B cell (primary cell): ENCODE data around the gene NACAD.

ENCODE experiments used
- CTCF ChIP-seq: fragments of 200-600 bp; IDR thresholded peaks from one replicate; pipeline ENCODE4 v1.8.0; 2022; ENCODE audit warnings: antibody characterized with exemption, mild to moderate bottlenecking
- EZH2 ChIP-seq: IDR thresholded peaks from 2 replicates; pipeline ENCODE4 v1.6.1; 2012; ENCODE audit warnings: borderline replicate concordance, low read depth, mild to moderate bottlenecking, moderate library complexity, low read length; ENCODE audit not compliant: insufficient read depth, poor library complexity, severe bottlenecking

DNA sequence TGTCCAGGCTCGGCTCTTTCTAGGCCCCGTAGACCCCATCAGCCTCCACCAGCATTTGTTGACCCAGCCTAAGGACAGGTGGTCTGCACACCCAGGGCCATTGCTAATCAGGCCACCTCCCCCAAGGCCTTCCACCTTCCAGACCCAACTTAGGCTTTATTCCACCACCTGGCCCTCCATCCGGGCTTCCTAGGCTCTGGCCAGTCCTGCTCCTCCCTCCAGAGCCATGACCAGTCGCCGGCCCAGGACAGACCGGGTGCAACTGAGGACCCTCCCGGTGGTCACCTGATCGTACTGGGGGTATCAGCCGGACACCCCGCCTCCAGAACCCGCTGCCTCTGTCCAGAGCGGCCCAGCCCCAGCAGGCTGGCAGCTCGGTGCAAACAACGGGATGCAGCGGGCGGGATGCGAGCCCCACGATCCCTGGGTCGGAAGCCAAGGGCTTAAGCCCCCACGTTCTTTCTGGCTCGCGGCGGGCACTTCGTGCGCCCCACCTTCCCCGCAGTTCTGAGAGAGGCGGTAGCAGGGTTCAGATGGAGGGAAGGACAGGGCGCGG lies 545 bp downstream of the NACAD start:
- TF ChIP-seq CTCF (no peak), EZH2 (no peak)
